Measurements from ENCODE around the gene SLC26A1. TPM values are rescaled to one million over a fixed set of nuclear protein-coding genes. Genes with fewer than 3 reads are reported as not detected.

SLC26A1 gene
- total and polyA plus RNA-seq, 2 donors (not counting 3 experiments of a cell fraction or from before 2014, with no cell fraction given): 0.10 TPM; not detected in 1

- no peak for FAIRE-seq
- POLR2A ChIA-PET: no interaction called here
Measured at GRCh38 chr4:950136-951020, 42.8 kb downstream of the SLC26A1 start.

More at GRCh38 chr4:950136-951020, 42.8 kb downstream of the SLC26A1 start:
- Histone ChIP-seq H3K4me2 (ENCODE audit: insufficient read depth, low read length) (no peak overlapping the region), H3K4me3 (replicated peaks in 1 of 3; ENCODE audit: insufficient read depth in 1 of 3, low read depth in 1 of 3, low read length in 3 of 3) (no peak overlapping the region), H3K27ac (ENCODE audit: insufficient read depth, low read depth, low read length) (no peak overlapping the region), H3K4me1 (ENCODE audit: control insufficient read depth, extremely low read depth, insufficient read depth, low read length) (no peaks in the 10 kb centered on the region), H3K36me3 (ENCODE audit: control insufficient read depth in 2 of 2, extremely low read depth in 1 of 2, insufficient read depth in 2 of 2, low read length in 2 of 2) (no peaks in the 10 kb centered on the region), H3K9ac (replicated peaks; ENCODE audit: extremely low read depth, insufficient read depth, low read length) (no peak overlapping the region), H3K79me2 (ENCODE audit: control insufficient read depth, insufficient read depth, low read length) (no peaks in the 10 kb centered on the region), H3K9me1 (replicated peaks; ENCODE audit: control insufficient read depth, extremely low read depth, insufficient read depth, low read length) (no peaks in the 10 kb centered on the region), H4K20me1 (replicated peaks; ENCODE audit: control insufficient read depth, extremely low read depth, insufficient read depth, low read length) (no peaks in the 10 kb centered on the region), H3K9me3 (replicated peaks; ENCODE audit: control insufficient read depth, insufficient read depth, low read length) (no peaks in the 10 kb centered on the region), H2AFZ (ENCODE audit: low read depth, low read length) (no peak overlapping the region), H3K27me3 (ENCODE audit: control insufficient read depth in 2 of 2, insufficient read depth in 2 of 2, low read length in 2 of 2) (no peaks in the 10 kb centered on the region)
- BruUV-seq (replicated peaks): no TSS peak
- dilution Hi-C loops (cut with MboI; ENCODE audit: extremely low pct_ligation_motif_present, low sequenced_read_pairs): no loop called here
- CTCF ChIA-PET: no interaction called here
- intact Hi-C loops (cut with micrococcal nuclease): no loop called here
- TF ChIP-seq POLR2AphosphoS5 (IDR thresholded peaks at IDR 0.05; ENCODE audit: insufficient read depth, low read depth, low read length): no peak
- no peak for TF ChIP-seq JUN (IDR thresholded peaks at IDR 0.05; ENCODE audit: borderline replicate concordance, insufficient read depth, insufficient read length, low read depth)
- no peak for TF ChIP-seq MYC (IDR thresholded peaks at IDR 0.05; ENCODE audit: low read depth, low read length)
- TF ChIP-seq CTCF (IDR thresholded peaks at IDR 0.05; ENCODE audit: extremely low read depth in 1 of 2, insufficient read depth in 1 of 2, low read depth in 1 of 2, low read length in 2 of 2): no peak
- no peak for TF ChIP-seq MAX (IDR thresholded peaks at IDR 0.05; ENCODE audit: insufficient read depth, insufficient read length)
- no peak for TF ChIP-seq POLR2A (IDR thresholded peaks at IDR 0.05; ENCODE audit: low read depth, low read length)
- no peak for TF ChIP-seq EZH2 (IDR thresholded peaks at IDR 0.05; ENCODE audit: borderline replicate concordance, low read depth, low read length, severe bottlenecking)
- TF ChIP-seq GATA2 (IDR thresholded peaks at IDR 0.05; ENCODE audit: insufficient read depth, insufficient read length, low read depth, low read length): no peak
- TF ChIP-seq FOS (IDR thresholded peaks at IDR 0.05; ENCODE audit: borderline replicate concordance, insufficient read depth, low read length): no peak
- no peak for DNase-seq (ENCODE audit: low read depth, low spot score)

Data from endothelial cell of umbilical vein (primary cell).